Astrocyte (in vitro differentiated cells and primary cell): ENCODE measurements around the gene GRM4. TPM values are rescaled to one million over a fixed set of nuclear protein-coding genes. Genes with fewer than 3 reads are reported as not detected.

ENCODE experiments used
- DNase-seq: peaks from one replicate; pipeline ENCODE4 v3.0.0-alpha.2; 2010; ENCODE audit warnings: low read depth
- FAIRE-seq: peaks from 2 replicates; lab custom pipeline; 2011; peaks lifted over from hg19 to GRCh38; lab: Jason Lieb, UNC
- H2AFZ ChIP-seq: 2 replicates; pipeline ENCODE4 v1.6.0; 2012; ENCODE audit warnings: low read depth, low read length, inconsistent platforms
- H3K27ac ChIP-seq: 2 replicates; pipeline ENCODE4 v1.5.1; 2011; ENCODE audit warnings: low read depth, low read length, inconsistent platforms
- H3K27me3 ChIP-seq: 2 replicates; pipeline ENCODE4 v1.6.0; 2011; ENCODE audit warnings: low read length, inconsistent platforms; ENCODE audit not compliant: insufficient read depth
- H3K36me3 ChIP-seq: 2 replicates; pipeline ENCODE4 v1.5.1; 2011; ENCODE audit warnings: low read length, inconsistent platforms; ENCODE audit not compliant: insufficient read depth
- H3K4me1 ChIP-seq: 2 replicates; pipeline ENCODE4 v1.5.1; 2011; ENCODE audit warnings: low read length, inconsistent platforms; ENCODE audit not compliant: insufficient read depth
- H3K4me2 ChIP-seq: 2 replicates; pipeline ENCODE4 v1.6.0; 2012; ENCODE audit warnings: low read length, inconsistent platforms
- H3K4me3 ChIP-seq: 2 replicates; pipeline ENCODE4 v1.5.1; 2011; ENCODE audit warnings: low read depth, mild to moderate bottlenecking, low read length, inconsistent platforms; ENCODE audit not compliant: insufficient read depth
- H3K79me2 ChIP-seq: 2 replicates; pipeline ENCODE4 v1.6.0; 2012; ENCODE audit warnings: mild to moderate bottlenecking, low read length, inconsistent platforms; ENCODE audit not compliant: insufficient read depth
- H3K9ac ChIP-seq: 2 replicates; pipeline ENCODE4 v1.6.0; 2012; ENCODE audit warnings: mild to moderate bottlenecking, low read length, inconsistent platforms
- H3K9me3 ChIP-seq: 2 replicates; pipeline ENCODE4 v1.5.1; 2012; ENCODE audit warnings: low read depth, mild to moderate bottlenecking, low read length, inconsistent platforms; ENCODE audit not compliant: insufficient read depth
- H4K20me1 ChIP-seq: 2 replicates; pipeline ENCODE4 v1.6.0; 2012; ENCODE audit warnings: low read length, inconsistent platforms; ENCODE audit not compliant: insufficient read depth
- H3K27ac Mint-ChIP-seq: one replicate; pipeline ENCODE4 v1.8.0; 2021; ENCODE audit warnings: mild to moderate bottlenecking, mixed read lengths; ENCODE audit not compliant: unreplicated experiment
- H3K27me3 Mint-ChIP-seq: one replicate; pipeline ENCODE4 v1.8.0; 2021; ENCODE audit warnings: low read depth, mixed read lengths; ENCODE audit not compliant: unreplicated experiment
- H3K36me3 Mint-ChIP-seq: one replicate; pipeline ENCODE4 v1.8.0; 2021; ENCODE audit warnings: low read depth, mixed read lengths; ENCODE audit not compliant: unreplicated experiment
- H3K4me1 Mint-ChIP-seq: one replicate; pipeline ENCODE4 v1.8.0; 2021; ENCODE audit warnings: low read depth, mixed read lengths; ENCODE audit not compliant: unreplicated experiment
- H3K4me3 Mint-ChIP-seq: one replicate; pipeline ENCODE4 v1.8.0; 2021; ENCODE audit warnings: mild to moderate bottlenecking, moderate library complexity, mixed read lengths; ENCODE audit not compliant: unreplicated experiment
- H3K9me3 Mint-ChIP-seq: one replicate; pipeline ENCODE4 v1.8.0; 2021; ENCODE audit warnings: mild to moderate bottlenecking, mixed read lengths; ENCODE audit not compliant: unreplicated experiment
- CTCF ChIP-seq: IDR thresholded peaks from 2 replicates; pipeline ENCODE4 v1.5.1; 2011; ENCODE audit warnings: low read depth, mild to moderate bottlenecking, inconsistent platforms, low read length, moderate library complexity; ENCODE audit not compliant: insufficient read depth
- EZH2 ChIP-seq: IDR thresholded peaks from 2 replicates; pipeline ENCODE4 v1.6.1; 2012; ENCODE audit warnings: mild to moderate bottlenecking, low read length, inconsistent platforms; ENCODE audit not compliant: insufficient read depth
- total RNA-seq: library from RNA; stranded (reverse); gene quantifications from 2 replicates; pipeline ENCODE4 v1.2.1, GENCODE V29; 2021

Gene GRM4
- total RNA-seq, 1 donor from 2014 or later, result 0.30 TPM

GRCh38 chr6:34096193-34096592 is 49.7 kb downstream of the GRM4 start:
- no peak overlapping the region for H3K27ac ChIP-seq
- Mint-ChIP-seq H3K27ac (no peak overlapping the region), H3K27me3 (peaks cover 68% of the 10 kb centered on the region), H3K36me3 (peaks cover 2% of the 10 kb centered on the region), H3K4me1 (no peaks in the 10 kb centered on the region), H3K9me3 (no peaks in the 10 kb centered on the region), H3K4me3 (no peak overlapping the region)
- H3K4me2 ChIP-seq, result no peak overlapping the region
- H3K4me1 ChIP-seq, result no peaks in the 10 kb centered on the region
- DNase-seq (no peak), FAIRE-seq (no peak)
- H4K20me1 ChIP-seq, result no peaks in the 10 kb centered on the region
- no peaks in the 10 kb centered on the region for H3K36me3 ChIP-seq
- no peaks in the 10 kb centered on the region for H3K9me3 ChIP-seq
- H3K9ac ChIP-seq, result no peak overlapping the region
- H2AFZ ChIP-seq, result no peak overlapping the region
- no peak for TF ChIP-seq EZH2
- no peak for TF ChIP-seq CTCF
- H3K4me3 ChIP-seq, result no peak overlapping the region
- H3K79me2 ChIP-seq, result no peaks in the 10 kb centered on the region
- peaks cover 25% of the 10 kb centered on the region for H3K27me3 ChIP-seq

- Histone ChIP-seq H3K9ac (no peak overlapping the region), H3K9me3 (no peaks in the 10 kb centered on the region), H3K27ac (no peak overlapping the region), H3K27me3 (peaks cover 25% of the 10 kb centered on the region), H3K79me2 (no peaks in the 10 kb centered on the region), H3K4me2 (no peak overlapping the region), H3K4me3 (no peak overlapping the region), H3K36me3 (no peaks in the 10 kb centered on the region), H2AFZ (no peak overlapping the region), H3K4me1 (no peaks in the 10 kb centered on the region), H4K20me1 (no peaks in the 10 kb centered on the region)
- DNase-seq (no peak), FAIRE-seq (no peak)
- H3K27ac Mint-ChIP-seq, result no peak overlapping the region
- peaks cover 2% of the 10 kb centered on the region for H3K36me3 Mint-ChIP-seq
- H3K9me3 Mint-ChIP-seq, result no peaks in the 10 kb centered on the region
- no peak overlapping the region for H3K4me3 Mint-ChIP-seq
- H3K27me3 Mint-ChIP-seq, result peaks cover 64% of the 10 kb centered on the region
- no peak for TF ChIP-seq EZH2
- no peak for TF ChIP-seq CTCF
- H3K4me1 Mint-ChIP-seq, result no peaks in the 10 kb centered on the region
These were observed 50.1 kb downstream of the GRM4 start for GRCh38 chr6:34095741-34096140.

- Histone ChIP-seq H3K9ac (no peak overlapping the region), H3K27ac (no peak overlapping the region), H2AFZ (no peak overlapping the region), H4K20me1 (no peaks in the 10 kb centered on the region), H3K36me3 (no peaks in the 10 kb centered on the region), H3K4me3 (no peak overlapping the region), H3K4me1 (no peaks in the 10 kb centered on the region), H3K27me3 (peaks cover 20% of the 10 kb centered on the region), H3K4me2 (no peak overlapping the region), H3K9me3 (no peaks in the 10 kb centered on the region), H3K79me2 (no peaks in the 10 kb centered on the region)
- H3K27ac Mint-ChIP-seq, result no peak overlapping the region
- no peaks in the 10 kb centered on the region for H3K4me1 Mint-ChIP-seq
- FAIRE-seq (no peak), DNase-seq (no peak)
- H3K4me3 Mint-ChIP-seq, result no peak overlapping the region
- no peaks in the 10 kb centered on the region for H3K9me3 Mint-ChIP-seq
- H3K36me3 Mint-ChIP-seq, result peaks cover 2% of the 10 kb centered on the region
- peaks cover 60% of the 10 kb centered on the region for H3K27me3 Mint-ChIP-seq
- TF ChIP-seq EZH2, result no peak
These were observed 50.8 kb downstream of the GRM4 start for GRCh38 chr6:34095136-34095505.
